NCI-H1105 (cell line): Measurements from ENCODE around the gene ANK3.

Experiments used
- DNase-seq: peaks from one replicate; lab custom pipeline; 2025; lab: John Stamatoyannopoulos, UW

ANK3 gene

GRCh38 chr10:59977486-59977885 lies 412.2 kb downstream of the ANK3 start:
- no peak for DNase-seq

- no peak for DNase-seq
Measured at GRCh38 chr10:59976909-59977308, 412.8 kb downstream of the ANK3 start.
